HEK293 (cell line): ENCODE measurements around the gene USP3.

Experiments
- BCL11A ChIP-seq: fragments of 450-650 bp; formaldehyde crosslinking; IDR thresholded peaks from 2 replicates; pipeline ENCODE4 v1.5.1; 2016; ENCODE audit warnings: low read depth, missing biosample characterization, missing genetic modification characterization
- ZNF121 ChIP-seq: fragments of 450-650 bp; formaldehyde crosslinking; IDR thresholded peaks from 2 replicates; pipeline ENCODE4 v1.5.1; 2016; ENCODE audit warnings: missing biosample characterization, missing genetic modification characterization
- ZNF169 ChIP-seq: fragments of 450-650 bp; formaldehyde crosslinking; IDR thresholded peaks from 2 replicates; pipeline ENCODE4 v1.5.1; 2016; ENCODE audit warnings: missing biosample characterization, missing genetic modification characterization
- ZNF776 ChIP-seq: fragments of 450-650 bp; formaldehyde crosslinking; IDR thresholded peaks from 2 replicates; pipeline ENCODE4 v1.5.0; 2017; ENCODE audit warnings: missing biosample characterization, missing genetic modification characterization, borderline replicate concordance
- TF ChIP-seq, protein P1 (sequence below): fragments of 450-650 bp; IDR thresholded peaks from 2 replicates; pipeline ENCODE4 v1.5.1; 2018; ENCODE audit warnings: missing biosample characterization, mild to moderate bottlenecking, missing genetic modification characterization
- TF ChIP-seq, protein P2 (sequence below): fragments of 450-650 bp; formaldehyde crosslinking; IDR thresholded peaks from 2 replicates; pipeline ENCODE4 v1.5.1; 2016; ENCODE audit warnings: missing biosample characterization, missing genetic modification characterization
- TF ChIP-seq, protein P3 (sequence below): fragments of 450-650 bp; formaldehyde crosslinking; IDR thresholded peaks from 2 replicates; pipeline ENCODE4 v1.5.1; 2016; ENCODE audit warnings: missing biosample characterization, missing genetic modification characterization
- TF ChIP-seq, protein P4 (sequence below): fragments of 450-650 bp; formaldehyde crosslinking; conservative IDR thresholded peaks from 2 replicates; pipeline ENCODE4 v1.5.1; 2016; ENCODE audit warnings: low read depth, missing biosample characterization, missing genetic modification characterization
- TF ChIP-seq, protein P5 (sequence below): fragments of 450-650 bp; formaldehyde crosslinking; IDR thresholded peaks from 2 replicates; pipeline ENCODE4 v1.5.1; 2016; ENCODE audit warnings: missing biosample characterization, missing genetic modification characterization

DNA sequence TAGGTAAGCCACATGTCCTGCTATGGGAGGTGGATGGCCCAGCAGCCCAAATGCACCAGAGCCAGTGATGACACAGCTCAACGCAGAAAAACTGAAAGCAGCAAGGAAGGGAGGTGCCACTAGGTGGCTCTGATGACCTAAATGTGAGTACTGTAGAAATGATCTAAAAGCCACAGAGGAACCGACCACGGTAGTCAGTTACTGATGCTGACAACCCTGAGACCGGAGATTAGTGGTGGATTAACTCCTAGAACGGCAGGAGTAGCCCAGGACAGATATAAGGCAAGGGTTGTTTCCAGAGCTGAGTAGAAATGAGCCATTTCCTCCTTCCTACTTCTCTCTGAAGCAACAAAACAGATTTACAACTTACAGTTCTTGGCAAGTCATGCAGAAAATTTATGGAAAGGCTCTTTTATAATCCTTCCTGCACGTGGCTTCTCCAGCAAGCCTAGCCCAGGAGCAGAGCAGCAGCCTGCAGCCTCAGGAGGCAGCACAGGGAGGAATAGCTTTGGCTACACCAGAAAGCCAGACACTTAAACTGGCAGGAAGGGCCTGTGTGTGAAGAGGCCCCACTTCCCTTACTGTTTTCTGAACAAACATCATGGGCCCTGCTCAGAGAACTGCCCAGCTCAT is 105.9 kb downstream of the USP3 start:
- TF ChIP-seq, protein P1, sequence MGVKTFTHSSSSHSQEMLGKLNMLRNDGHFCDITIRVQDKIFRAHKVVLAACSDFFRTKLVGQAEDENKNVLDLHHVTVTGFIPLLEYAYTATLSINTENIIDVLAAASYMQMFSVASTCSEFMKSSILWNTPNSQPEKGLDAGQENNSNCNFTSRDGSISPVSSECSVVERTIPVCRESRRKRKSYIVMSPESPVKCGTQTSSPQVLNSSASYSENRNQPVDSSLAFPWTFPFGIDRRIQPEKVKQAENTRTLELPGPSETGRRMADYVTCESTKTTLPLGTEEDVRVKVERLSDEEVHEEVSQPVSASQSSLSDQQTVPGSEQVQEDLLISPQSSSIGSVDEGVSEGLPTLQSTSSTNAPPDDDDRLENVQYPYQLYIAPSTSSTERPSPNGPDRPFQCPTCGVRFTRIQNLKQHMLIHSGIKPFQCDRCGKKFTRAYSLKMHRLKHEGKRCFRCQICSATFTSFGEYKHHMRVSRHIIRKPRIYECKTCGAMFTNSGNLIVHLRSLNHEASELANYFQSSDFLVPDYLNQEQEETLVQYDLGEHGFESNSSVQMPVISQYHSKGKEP (tag by site-specific recombination) = peak; percentile 84
- TF ChIP-seq ZNF121 (tag by site-specific recombination) = no peak
- TF ChIP-seq, protein P2, sequence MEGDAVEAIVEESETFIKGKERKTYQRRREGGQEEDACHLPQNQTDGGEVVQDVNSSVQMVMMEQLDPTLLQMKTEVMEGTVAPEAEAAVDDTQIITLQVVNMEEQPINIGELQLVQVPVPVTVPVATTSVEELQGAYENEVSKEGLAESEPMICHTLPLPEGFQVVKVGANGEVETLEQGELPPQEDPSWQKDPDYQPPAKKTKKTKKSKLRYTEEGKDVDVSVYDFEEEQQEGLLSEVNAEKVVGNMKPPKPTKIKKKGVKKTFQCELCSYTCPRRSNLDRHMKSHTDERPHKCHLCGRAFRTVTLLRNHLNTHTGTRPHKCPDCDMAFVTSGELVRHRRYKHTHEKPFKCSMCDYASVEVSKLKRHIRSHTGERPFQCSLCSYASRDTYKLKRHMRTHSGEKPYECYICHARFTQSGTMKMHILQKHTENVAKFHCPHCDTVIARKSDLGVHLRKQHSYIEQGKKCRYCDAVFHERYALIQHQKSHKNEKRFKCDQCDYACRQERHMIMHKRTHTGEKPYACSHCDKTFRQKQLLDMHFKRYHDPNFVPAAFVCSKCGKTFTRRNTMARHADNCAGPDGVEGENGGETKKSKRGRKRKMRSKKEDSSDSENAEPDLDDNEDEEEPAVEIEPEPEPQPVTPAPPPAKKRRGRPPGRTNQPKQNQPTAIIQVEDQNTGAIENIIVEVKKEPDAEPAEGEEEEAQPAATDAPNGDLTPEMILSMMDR (tag by site-specific recombination) = peak; percentile 68; the same call in 1 of the 2 replicates
- TF ChIP-seq ZNF169 (tag by site-specific recombination) = no peak
- TF ChIP-seq ZNF776 = no peak
- TF ChIP-seq, protein P3, sequence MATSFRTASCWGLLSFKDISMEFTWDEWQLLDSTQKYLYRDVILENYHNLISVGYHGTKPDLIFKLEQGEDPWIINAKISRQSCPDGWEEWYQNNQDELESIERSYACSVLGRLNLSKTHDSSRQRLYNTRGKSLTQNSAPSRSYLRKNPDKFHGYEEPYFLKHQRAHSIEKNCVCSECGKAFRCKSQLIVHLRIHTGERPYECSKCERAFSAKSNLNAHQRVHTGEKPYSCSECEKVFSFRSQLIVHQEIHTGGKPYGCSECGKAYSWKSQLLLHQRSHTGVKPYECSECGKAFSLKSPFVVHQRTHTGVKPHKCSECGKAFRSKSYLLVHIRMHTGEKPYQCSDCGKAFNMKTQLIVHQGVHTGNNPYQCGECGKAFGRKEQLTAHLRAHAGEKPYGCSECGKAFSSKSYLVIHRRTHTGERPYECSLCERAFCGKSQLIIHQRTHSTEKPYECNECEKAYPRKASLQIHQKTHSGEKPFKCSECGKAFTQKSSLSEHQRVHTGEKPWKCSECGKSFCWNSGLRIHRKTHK (tag by site-specific recombination) = no peak
- TF ChIP-seq, protein P4, sequence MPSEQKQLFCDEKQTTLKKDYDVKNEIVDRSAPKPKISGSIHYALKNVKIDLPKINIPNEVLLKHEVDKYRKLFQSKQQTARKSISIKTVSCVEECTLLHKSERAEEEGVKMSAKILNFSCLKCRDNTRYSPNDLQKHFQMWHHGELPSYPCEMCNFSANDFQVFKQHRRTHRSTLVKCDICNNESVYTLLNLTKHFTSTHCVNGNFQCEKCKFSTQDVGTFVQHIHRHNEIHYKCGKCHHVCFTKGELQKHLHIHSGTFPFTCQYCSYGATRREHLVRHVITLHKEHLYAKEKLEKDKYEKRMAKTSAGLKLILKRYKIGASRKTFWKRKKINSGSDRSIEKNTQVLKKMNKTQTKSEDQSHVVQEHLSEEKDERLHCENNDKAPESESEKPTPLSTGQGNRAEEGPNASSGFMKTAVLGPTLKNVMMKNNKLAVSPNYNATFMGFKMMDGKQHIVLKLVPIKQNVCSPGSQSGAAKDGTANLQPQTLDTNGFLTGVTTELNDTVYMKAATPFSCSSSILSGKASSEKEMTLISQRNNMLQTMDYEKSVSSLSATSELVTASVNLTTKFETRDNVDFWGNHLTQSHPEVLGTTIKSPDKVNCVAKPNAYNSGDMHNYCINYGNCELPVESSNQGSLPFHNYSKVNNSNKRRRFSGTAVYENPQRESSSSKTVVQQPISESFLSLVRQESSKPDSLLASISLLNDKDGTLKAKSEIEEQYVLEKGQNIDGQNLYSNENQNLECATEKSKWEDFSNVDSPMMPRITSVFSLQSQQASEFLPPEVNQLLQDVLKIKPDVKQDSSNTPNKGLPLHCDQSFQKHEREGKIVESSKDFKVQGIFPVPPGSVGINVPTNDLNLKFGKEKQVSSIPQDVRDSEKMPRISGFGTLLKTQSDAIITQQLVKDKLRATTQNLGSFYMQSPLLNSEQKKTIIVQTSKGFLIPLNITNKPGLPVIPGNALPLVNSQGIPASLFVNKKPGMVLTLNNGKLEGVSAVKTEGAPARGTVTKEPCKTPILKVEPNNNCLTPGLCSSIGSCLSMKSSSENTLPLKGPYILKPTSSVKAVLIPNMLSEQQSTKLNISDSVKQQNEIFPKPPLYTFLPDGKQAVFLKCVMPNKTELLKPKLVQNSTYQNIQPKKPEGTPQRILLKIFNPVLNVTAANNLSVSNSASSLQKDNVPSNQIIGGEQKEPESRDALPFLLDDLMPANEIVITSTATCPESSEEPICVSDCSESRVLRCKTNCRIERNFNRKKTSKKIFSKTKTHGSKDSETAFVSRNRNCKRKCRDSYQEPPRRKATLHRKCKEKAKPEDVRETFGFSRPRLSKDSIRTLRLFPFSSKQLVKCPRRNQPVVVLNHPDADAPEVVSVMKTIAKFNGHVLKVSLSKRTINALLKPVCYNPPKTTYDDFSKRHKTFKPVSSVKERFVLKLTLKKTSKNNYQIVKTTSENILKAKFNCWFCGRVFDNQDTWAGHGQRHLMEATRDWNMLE = no peak
- TF ChIP-seq, protein P5, sequence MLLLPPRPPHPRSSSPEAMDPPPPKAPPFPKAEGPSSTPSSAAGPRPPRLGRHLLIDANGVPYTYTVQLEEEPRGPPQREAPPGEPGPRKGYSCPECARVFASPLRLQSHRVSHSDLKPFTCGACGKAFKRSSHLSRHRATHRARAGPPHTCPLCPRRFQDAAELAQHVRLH (tag by site-specific recombination) = 0 out of 2 replicates have a peak, but pooled peaks have one; percentile 22
- no peak for TF ChIP-seq BCL11A (tag by site-specific recombination)
